Measurements from ENCODE around the gene NHEJ1. TPM values are rescaled to one million over a fixed set of nuclear protein-coding genes. Genes with fewer than 3 reads are reported as not detected.

The NHEJ1 gene
- total RNA-seq, 1 experiment from 2014 or later: 22.2 TPM

- peak; percentile 45 for DNase-seq (ENCODE audit: low spot score)
Measured at GRCh38 chr2:219057709-219058540, 102.7 kb downstream of the NHEJ1 start.

GRCh38 chr2:219056896-219057708, 103.5 kb downstream of the NHEJ1 start:
- no peak for DNase-seq (ENCODE audit: low spot score)

- DNase-seq (ENCODE audit: low spot score): no peak
Measured at GRCh38 chr2:219056176-219056895, 104.3 kb downstream of the NHEJ1 start.

- no peak for DNase-seq (ENCODE audit: low spot score)
Measured at GRCh38 chr2:219054956-219055903, 105.4 kb downstream of the NHEJ1 start.

GRCh38 chr2:219049282-219049681, 111.3 kb downstream of the NHEJ1 start:
- peak; percentile 36 for DNase-seq (ENCODE audit: low spot score)

GRCh38 chr2:219045937-219046550, 114.6 kb downstream of the NHEJ1 start:
- DNase-seq (ENCODE audit: low spot score): peak; percentile 41

GRCh38 chr2:219042750-219043149, 117.9 kb downstream of the NHEJ1 start:
- DNase-seq (ENCODE audit: low spot score): no peak

GRCh38 chr2:219042157-219042556, 118.5 kb downstream of the NHEJ1 start:
- DNase-seq (ENCODE audit: low spot score): no peak

- peak; percentile 29 for DNase-seq (ENCODE audit: low spot score)
Measured at GRCh38 chr2:219041252-219041651, 119.4 kb downstream of the NHEJ1 start, which contains the start of gene CFAP65. Gene CFAP65 (minus strand): TSS chr2:219041516. CDS start chr2:219039048, 2,468 bp downstream.

- no peak for DNase-seq (ENCODE audit: low spot score)
Measured at GRCh38 chr2:219038600-219038999, 122.0 kb downstream of the NHEJ1 start.

GRCh38 chr2:219037783-219038499, 122.7 kb downstream of the NHEJ1 start:
- no peak for DNase-seq (ENCODE audit: low spot score)

- no peak for DNase-seq (ENCODE audit: low spot score)
Measured at GRCh38 chr2:219035942-219036341, 124.7 kb downstream of the NHEJ1 start.

- DNase-seq (ENCODE audit: low spot score): no peak
Measured at GRCh38 chr2:219034823-219035222, 125.8 kb downstream of the NHEJ1 start.

- no peak for DNase-seq (ENCODE audit: low spot score)
Measured at GRCh38 chr2:219032051-219032745, 128.4 kb downstream of the NHEJ1 start.

GRCh38 chr2:219031005-219031738, 129.4 kb downstream of the NHEJ1 start:
- no peak for DNase-seq (ENCODE audit: low spot score)

- DNase-seq (ENCODE audit: low spot score): no peak
Measured at GRCh38 chr2:219030177-219030940, 130.3 kb downstream of the NHEJ1 start.

- peak; percentile 69 for DNase-seq (ENCODE audit: low spot score)
Measured at GRCh38 chr2:219029829-219030165, 130.8 kb downstream of the NHEJ1 start.

Measured in A172 (cell line).